ENCODE results near the gene ITPR2.

ITPR2 gene

GRCh38 chr12:26846416-26846815, 13.4 kb upstream of the ITPR2 start:
- Histone ChIP-seq H3K36me3 (ENCODE audit: control insufficient read depth, insufficient read depth, low read length) (no peaks in the 10 kb centered on the region), H3K27me3 (replicated peaks; ENCODE audit: control insufficient read depth, insufficient read depth, low read length) (no peaks in the 10 kb centered on the region), H3K4me3 (replicated peaks; ENCODE audit: low read depth, low read length) (no peak overlapping the region)
- no peak for DNase-seq (ENCODE audit: extremely low read depth, insufficient read length)
- TF ChIP-seq, protein P1, sequence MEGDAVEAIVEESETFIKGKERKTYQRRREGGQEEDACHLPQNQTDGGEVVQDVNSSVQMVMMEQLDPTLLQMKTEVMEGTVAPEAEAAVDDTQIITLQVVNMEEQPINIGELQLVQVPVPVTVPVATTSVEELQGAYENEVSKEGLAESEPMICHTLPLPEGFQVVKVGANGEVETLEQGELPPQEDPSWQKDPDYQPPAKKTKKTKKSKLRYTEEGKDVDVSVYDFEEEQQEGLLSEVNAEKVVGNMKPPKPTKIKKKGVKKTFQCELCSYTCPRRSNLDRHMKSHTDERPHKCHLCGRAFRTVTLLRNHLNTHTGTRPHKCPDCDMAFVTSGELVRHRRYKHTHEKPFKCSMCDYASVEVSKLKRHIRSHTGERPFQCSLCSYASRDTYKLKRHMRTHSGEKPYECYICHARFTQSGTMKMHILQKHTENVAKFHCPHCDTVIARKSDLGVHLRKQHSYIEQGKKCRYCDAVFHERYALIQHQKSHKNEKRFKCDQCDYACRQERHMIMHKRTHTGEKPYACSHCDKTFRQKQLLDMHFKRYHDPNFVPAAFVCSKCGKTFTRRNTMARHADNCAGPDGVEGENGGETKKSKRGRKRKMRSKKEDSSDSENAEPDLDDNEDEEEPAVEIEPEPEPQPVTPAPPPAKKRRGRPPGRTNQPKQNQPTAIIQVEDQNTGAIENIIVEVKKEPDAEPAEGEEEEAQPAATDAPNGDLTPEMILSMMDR (IDR thresholded peaks at IDR 0.05; ENCODE audit: insufficient read depth, low read length, poor library complexity, severe bottlenecking), result no peak

GRCh38 chr12:26845984-26846383, 13.0 kb upstream of the ITPR2 start:
- H3K27me3 ChIP-seq (replicated peaks; ENCODE audit: control insufficient read depth, insufficient read depth, low read length), result no peaks in the 10 kb centered on the region
- DNase-seq (ENCODE audit: extremely low read depth, insufficient read length), result no peak
- TF ChIP-seq, protein P1 (IDR thresholded peaks at IDR 0.05; ENCODE audit: insufficient read depth, low read length, poor library complexity, severe bottlenecking), result no peak
- H3K4me3 ChIP-seq (replicated peaks; ENCODE audit: low read depth, low read length), result no peak overlapping the region
- H3K36me3 ChIP-seq (ENCODE audit: control insufficient read depth, insufficient read depth, low read length), result no peaks in the 10 kb centered on the region

- Histone ChIP-seq H3K36me3 (ENCODE audit: control insufficient read depth, insufficient read depth, low read length) (no peaks in the 10 kb centered on the region), H3K4me3 (replicated peaks; ENCODE audit: low read depth, low read length) (no peak overlapping the region), H3K27me3 (replicated peaks; ENCODE audit: control insufficient read depth, insufficient read depth, low read length) (no peaks in the 10 kb centered on the region)
- TF ChIP-seq, protein P1 (IDR thresholded peaks at IDR 0.05; ENCODE audit: insufficient read depth, low read length, poor library complexity, severe bottlenecking), result peak; percentile 46
- DNase-seq (ENCODE audit: extremely low read depth, insufficient read length), result no peak
Observed at GRCh38 chr12:26845057-26845666, 12.2 kb upstream of the ITPR2 start.

DNA sequence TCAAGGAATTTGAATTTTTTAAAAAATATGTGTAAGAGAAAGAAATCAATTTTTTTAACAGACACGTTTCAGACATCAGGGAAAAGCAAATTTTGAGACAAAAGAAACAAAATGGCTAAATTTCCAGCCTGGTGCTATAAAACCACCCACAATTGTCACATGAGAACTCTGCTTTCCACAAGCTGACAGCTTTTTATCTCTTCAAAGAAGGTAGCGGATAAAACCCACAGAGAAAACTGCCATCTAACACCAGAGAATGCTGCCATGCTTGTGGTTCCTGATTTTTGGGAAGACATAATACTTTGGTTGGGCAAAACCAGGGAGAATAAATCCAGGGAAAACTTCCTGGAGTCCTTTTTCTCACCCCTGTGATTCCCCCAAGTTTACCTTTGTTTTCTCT, 10.3 kb upstream of the ITPR2 start:
- TF ChIP-seq, protein P1 (IDR thresholded peaks at IDR 0.05; ENCODE audit: insufficient read depth, low read length, poor library complexity, severe bottlenecking), result no peak
- Histone ChIP-seq H3K27me3 (replicated peaks; ENCODE audit: control insufficient read depth, insufficient read depth, low read length) (no peaks in the 10 kb centered on the region), H3K36me3 (ENCODE audit: control insufficient read depth, insufficient read depth, low read length) (no peaks in the 10 kb centered on the region), H3K4me3 (replicated peaks; ENCODE audit: low read depth, low read length) (no peak overlapping the region)
- no peak for DNase-seq (ENCODE audit: extremely low read depth, insufficient read length)

DNA sequence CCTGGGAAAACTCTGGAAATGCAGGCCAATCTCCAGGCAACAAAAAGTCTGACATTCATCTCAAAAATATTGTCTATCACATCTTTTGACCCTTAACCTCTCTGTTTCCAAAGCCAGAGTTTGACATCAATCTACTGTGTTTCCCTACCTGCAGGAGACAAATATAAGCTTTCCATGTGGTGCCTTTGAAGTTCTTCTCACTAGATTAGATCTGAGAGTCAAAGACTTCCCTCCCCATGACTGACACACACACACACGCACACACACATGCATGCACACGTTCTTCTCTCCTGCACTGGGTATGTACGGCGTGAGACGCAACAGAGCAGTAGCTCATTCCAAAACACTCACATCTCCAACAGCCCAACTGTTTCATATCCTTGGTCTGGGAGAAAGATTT, 8.1 kb upstream of the ITPR2 start:
- TF ChIP-seq, protein P1 (IDR thresholded peaks at IDR 0.05; ENCODE audit: insufficient read depth, low read length, poor library complexity, severe bottlenecking), result no peak
- Histone ChIP-seq H3K4me3 (replicated peaks; ENCODE audit: low read depth, low read length) (no peak overlapping the region), H3K36me3 (ENCODE audit: control insufficient read depth, insufficient read depth, low read length) (no peaks in the 10 kb centered on the region), H3K27me3 (replicated peaks; ENCODE audit: control insufficient read depth, insufficient read depth, low read length) (no peaks in the 10 kb centered on the region)
- no peak for DNase-seq (ENCODE audit: extremely low read depth, insufficient read length)

GRCh38 chr12:26839512-26839911, 6.5 kb upstream of the ITPR2 start:
- TF ChIP-seq, protein P1 (IDR thresholded peaks at IDR 0.05; ENCODE audit: insufficient read depth, low read length, poor library complexity, severe bottlenecking), result no peak
- Histone ChIP-seq H3K36me3 (ENCODE audit: control insufficient read depth, insufficient read depth, low read length) (no peaks in the 10 kb centered on the region), H3K4me3 (replicated peaks; ENCODE audit: low read depth, low read length) (no peak overlapping the region), H3K27me3 (replicated peaks; ENCODE audit: control insufficient read depth, insufficient read depth, low read length) (no peaks in the 10 kb centered on the region)
- DNase-seq (ENCODE audit: extremely low read depth, insufficient read length), result no peak
